ENCODE data around the gene TMEFF2.

- TF ChIP-seq CTCF (conservative IDR thresholded peaks at IDR 0.05; ENCODE audit: low read length), result no peak
- TF ChIP-seq EZH2phosphoT487 (IDR thresholded peaks at IDR 0.05; ENCODE audit: borderline replicate concordance, low read depth, low read length), result no peak
Measured at GRCh38 chr2:191946471-191947182, 248.1 kb downstream of the TMEFF2 start.
